Lower lobe of right lung (tissue), 2 donors: ENCODE measurements around the gene ISCA2. TPM values are rescaled to one million over a fixed set of nuclear protein-coding genes. Genes with fewer than 3 reads are reported as not detected.
A peak's percentile ranks its signal among the peaks of the same experiment; 100 is the strongest.
"Not testable (repeated sequence)": the region's sequence is repeated elsewhere in the genome, so short reads cannot be mapped to it uniquely, and the experiment has no call there.

Experiments
- ATAC-seq, 2 donors: fragments of 200-7000 bp; cut with Tn5 transposase; one replicate each; pipeline ENCODE4 v1.9.1; 2020 to 2022; ENCODE audit warnings: mild to moderate bottlenecking in 2 of 2, moderate library complexity in 2 of 2
- DNase-seq: peaks from one replicate; pipeline ENCODE4 v3.0.0-alpha.2; 2020
- H3K27ac ChIP-seq: fragments of 200-600 bp; one replicate; pipeline ENCODE4 v1.8.0; 2022
- H3K27me3 ChIP-seq: fragments of 200-600 bp; one replicate; pipeline ENCODE4 v1.8.0; 2022; ENCODE audit warnings: low read depth
- H3K36me3 ChIP-seq: fragments of 200-600 bp; one replicate; pipeline ENCODE4 v1.8.0; 2022; ENCODE audit warnings: mild to moderate bottlenecking
- H3K4me1 ChIP-seq: fragments of 200-600 bp; one replicate; pipeline ENCODE4 v1.8.0; 2022
- H3K4me3 ChIP-seq: fragments of 200-600 bp; one replicate; pipeline ENCODE4 v1.8.0; 2022; ENCODE audit warnings: mild to moderate bottlenecking
- H3K9me3 ChIP-seq: fragments of 200-600 bp; one replicate; pipeline ENCODE4 v1.8.0; 2022
- intact Hi-C: fragments of 100-400 bp; cut with DNase I; formaldehyde crosslinking; loops from one replicate; pipeline ENCODE4 v1.11.0; 2022
- total RNA-seq: library from RNA; stranded (reverse); fragmentation: NEBNext Ultra II Directional; extraction: Animal tissue kit (Norgen Biotek cat#: 25700); gene quantifications from one replicate; pipeline ENCODE4 v1.2.1, GENCODE V29; 2021
- TF ChIP-seq, protein P1 (sequence below): fragments of 200-600 bp; IDR thresholded peaks from one replicate; pipeline ENCODE4 v1.8.0; 2022; ENCODE audit warnings: antibody characterized with exemption, mild to moderate bottlenecking
- donor health status: DM: no; HTN: yes; CAD: no; lungs with severe emphysema.

ISCA2 gene
- total RNA-seq, 1 donor from 2014 or later: 23.4 TPM

- ATAC-seq: peak in 1 of 2 donors; percentile 8
- no peak overlapping the region for H3K27ac ChIP-seq
- no peak for DNase-seq
- H3K9me3 ChIP-seq: no peaks in the 10 kb centered on the region
- H3K27me3 ChIP-seq: no peaks in the 10 kb centered on the region
- H3K4me3 ChIP-seq: no peak overlapping the region
- intact Hi-C loops: no loop called here
- H3K4me1 ChIP-seq: no peaks in the 10 kb centered on the region
- TF ChIP-seq, protein P1, sequence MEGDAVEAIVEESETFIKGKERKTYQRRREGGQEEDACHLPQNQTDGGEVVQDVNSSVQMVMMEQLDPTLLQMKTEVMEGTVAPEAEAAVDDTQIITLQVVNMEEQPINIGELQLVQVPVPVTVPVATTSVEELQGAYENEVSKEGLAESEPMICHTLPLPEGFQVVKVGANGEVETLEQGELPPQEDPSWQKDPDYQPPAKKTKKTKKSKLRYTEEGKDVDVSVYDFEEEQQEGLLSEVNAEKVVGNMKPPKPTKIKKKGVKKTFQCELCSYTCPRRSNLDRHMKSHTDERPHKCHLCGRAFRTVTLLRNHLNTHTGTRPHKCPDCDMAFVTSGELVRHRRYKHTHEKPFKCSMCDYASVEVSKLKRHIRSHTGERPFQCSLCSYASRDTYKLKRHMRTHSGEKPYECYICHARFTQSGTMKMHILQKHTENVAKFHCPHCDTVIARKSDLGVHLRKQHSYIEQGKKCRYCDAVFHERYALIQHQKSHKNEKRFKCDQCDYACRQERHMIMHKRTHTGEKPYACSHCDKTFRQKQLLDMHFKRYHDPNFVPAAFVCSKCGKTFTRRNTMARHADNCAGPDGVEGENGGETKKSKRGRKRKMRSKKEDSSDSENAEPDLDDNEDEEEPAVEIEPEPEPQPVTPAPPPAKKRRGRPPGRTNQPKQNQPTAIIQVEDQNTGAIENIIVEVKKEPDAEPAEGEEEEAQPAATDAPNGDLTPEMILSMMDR: no peak
- no peaks in the 10 kb centered on the region for H3K36me3 ChIP-seq
These were observed 42.3 kb downstream of the ISCA2 start for GRCh38 chr14:74535756-74536325.

- H3K9me3 ChIP-seq, intact Hi-C loops, H3K27ac ChIP-seq, DNase-seq, H3K4me1 ChIP-seq, H3K4me3 ChIP-seq, H3K27me3 ChIP-seq, H3K36me3 ChIP-seq: not testable (repeated sequence)
- ATAC-seq: peak in 1 of 2 donors; percentile 57
These were observed 42.8 kb downstream of the ISCA2 start for GRCh38 chr14:74536336-74536735.

DNA sequence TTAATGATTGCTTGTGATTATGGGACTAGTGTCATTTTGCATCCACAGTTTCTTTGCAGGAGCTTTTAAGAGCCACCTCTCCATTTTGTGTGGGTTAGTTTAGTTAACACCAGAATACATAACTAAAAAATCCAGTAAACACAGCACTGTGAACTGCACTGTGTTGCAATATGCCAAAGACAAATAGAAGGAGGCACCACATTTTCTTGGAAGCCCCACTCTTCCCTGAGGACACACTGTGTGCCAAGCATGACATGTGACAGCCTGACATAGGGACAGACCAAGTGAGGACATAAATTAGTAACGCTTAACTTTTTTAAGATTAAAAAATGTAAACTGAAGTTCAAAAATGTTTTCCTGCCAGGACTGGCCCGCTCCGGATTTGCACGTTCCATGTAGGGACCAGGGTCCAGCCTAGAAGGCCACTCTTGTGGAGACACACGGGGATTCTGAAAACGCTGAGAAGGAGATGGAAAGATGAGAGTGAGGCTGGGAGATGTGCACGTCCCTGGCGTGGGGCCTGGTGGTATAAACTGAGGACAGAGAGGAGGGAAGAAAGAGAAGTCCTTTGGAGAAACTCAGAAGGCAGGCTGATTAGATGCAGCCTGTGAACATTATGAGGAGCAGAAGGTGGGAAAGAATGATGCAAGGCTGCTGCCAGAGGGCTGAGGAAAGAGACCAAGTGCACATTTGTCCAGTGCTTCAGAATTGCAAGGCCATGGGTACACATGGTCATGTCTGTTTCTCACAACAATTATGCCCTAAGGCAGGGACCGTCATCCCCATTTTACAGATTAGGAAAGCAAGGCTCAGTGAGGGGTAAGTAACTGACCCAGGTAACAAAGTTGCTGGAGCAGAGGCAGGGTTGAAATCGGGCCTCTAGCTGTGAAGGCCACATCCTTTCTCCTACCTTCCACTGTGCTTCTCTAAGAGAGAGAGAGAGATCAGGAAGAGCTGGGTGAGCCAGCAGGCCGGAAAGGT, 45.1 kb downstream of the ISCA2 start:
- Histone ChIP-seq H3K27me3 (no peaks in the 10 kb centered on the region), H3K4me1 (no peaks in the 10 kb centered on the region), H3K27ac (no peak overlapping the region), H3K9me3 (no peaks in the 10 kb centered on the region), H3K4me3 (no peak overlapping the region), H3K36me3 (no peaks in the 10 kb centered on the region)
- no peak for ATAC-seq
- no peak for DNase-seq
- intact Hi-C loops: no loop called here
- TF ChIP-seq, protein P1: no peak

DNA sequence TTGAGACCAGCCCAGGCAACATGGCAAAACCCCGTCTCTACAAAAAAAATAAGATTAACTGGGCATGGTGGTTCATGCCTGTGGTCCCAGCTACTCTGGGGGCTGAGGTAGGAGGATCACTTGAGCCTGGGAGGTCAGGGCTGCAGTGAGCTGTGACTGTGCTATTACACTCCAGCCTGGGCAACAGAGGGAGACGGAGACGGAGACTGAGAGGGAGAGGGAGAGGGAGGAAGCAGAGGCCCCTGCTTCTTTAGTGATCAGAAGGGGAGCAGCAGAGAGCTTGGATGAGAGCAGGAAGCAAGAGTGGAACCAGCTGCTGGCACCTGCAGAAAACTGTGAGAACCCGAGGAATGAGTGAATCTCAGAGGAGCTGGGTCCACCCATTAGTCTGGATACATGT, 45.9 kb downstream of the ISCA2 start:
- no peaks in the 10 kb centered on the region for H3K27me3 ChIP-seq
- no peak for DNase-seq
- no peak overlapping the region for H3K4me3 ChIP-seq
- no peaks in the 10 kb centered on the region for H3K36me3 ChIP-seq
- TF ChIP-seq, protein P1: no peak
- no peaks in the 10 kb centered on the region for H3K4me1 ChIP-seq
- no peaks in the 10 kb centered on the region for H3K9me3 ChIP-seq
- ATAC-seq: no peak
- intact Hi-C loops: no loop called here
- no peak overlapping the region for H3K27ac ChIP-seq

DNA sequence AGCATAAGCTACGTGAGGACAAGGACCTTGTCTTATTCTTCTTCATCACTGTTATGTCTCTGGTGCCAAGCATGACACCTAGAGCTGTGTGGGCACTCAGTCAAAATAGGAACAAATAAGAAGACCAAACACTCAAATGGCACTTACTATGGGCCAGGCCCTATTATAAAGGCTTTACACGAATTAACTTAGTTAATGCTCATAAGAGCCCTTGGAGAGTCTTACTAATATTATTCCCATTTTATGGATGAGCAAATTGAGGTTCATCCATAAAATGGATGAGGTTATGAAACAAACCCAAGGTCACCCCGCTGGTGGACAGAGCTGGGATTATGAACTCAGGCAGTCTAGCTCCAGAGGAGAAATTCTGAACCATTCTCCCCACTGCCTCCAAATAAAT, 47.7 kb downstream of the ISCA2 start:
- Histone ChIP-seq H3K4me1 (no peaks in the 10 kb centered on the region), H3K9me3 (no peaks in the 10 kb centered on the region), H3K4me3 (no peak overlapping the region), H3K27me3 (no peaks in the 10 kb centered on the region), H3K27ac (no peak overlapping the region), H3K36me3 (no peaks in the 10 kb centered on the region)
- ATAC-seq (no peak), DNase-seq (no peak)
- intact Hi-C loops: no loop called here
- TF ChIP-seq, protein P1: no peak
